GM21717 (cell line): ENCODE data around the gene AKNAD1.
"Not testable (repeated sequence)": the region's sequence is repeated elsewhere in the genome, so short reads cannot be mapped to it uniquely, and the experiment has no call there.

Experiments
- ATAC-seq: cut with Tn5 transposase; IDR thresholded peaks from one replicate; pipeline ENCODE4 v1.9.1; 2021; ENCODE audit warnings: mild to moderate bottlenecking, moderate library complexity; ENCODE audit not compliant: unreplicated experiment

AKNAD1 gene

GRCh38 chr1:108856994-108857393 lies at the start of gene AKNAD1:
Gene AKNAD1, minus strand, starts transcription at chr1:108857094. Its CDS starts 4,430 bp downstream, at chr1:108852664.
- ATAC-seq, result no peak

- no peak for ATAC-seq
Measured at GRCh38 chr1:108901106-108901505, 44.2 kb upstream of the AKNAD1 start.

- no peak for ATAC-seq
Measured at GRCh38 chr1:108897865-108898720, 41.2 kb upstream of the AKNAD1 start.

- ATAC-seq, result no peak
Measured at GRCh38 chr1:108896146-108897145, 39.6 kb upstream of the AKNAD1 start.

- no peak for ATAC-seq
Measured at GRCh38 chr1:108893141-108893530, 36.2 kb upstream of the AKNAD1 start.

GRCh38 chr1:108892356-108893140 lies 35.7 kb upstream of the AKNAD1 start:
- ATAC-seq, result no peak

GRCh38 chr1:108889706-108890384 lies 33.0 kb upstream of the AKNAD1 start:
- no peak for ATAC-seq

GRCh38 chr1:108889006-108889645 lies 32.2 kb upstream of the AKNAD1 start:
- ATAC-seq, result not testable (repeated sequence)

GRCh38 chr1:108886292-108886691 lies 29.4 kb upstream of the AKNAD1 start:
- ATAC-seq, result no peak

GRCh38 chr1:108884968-108885367 lies 28.1 kb upstream of the AKNAD1 start:
- ATAC-seq, result no peak

- no peak for ATAC-seq
Measured at GRCh38 chr1:108882837-108883236, 25.9 kb upstream of the AKNAD1 start.

GRCh38 chr1:108881369-108881768 lies 24.5 kb upstream of the AKNAD1 start:
- ATAC-seq, result no peak

GRCh38 chr1:108880850-108881249 lies 24.0 kb upstream of the AKNAD1 start:
- ATAC-seq, result no peak

GRCh38 chr1:108878678-108879077 lies 21.8 kb upstream of the AKNAD1 start:
- ATAC-seq, result no peak

GRCh38 chr1:108878160-108878469 lies 21.2 kb upstream of the AKNAD1 start:
- ATAC-seq, result no peak

- no peak for ATAC-seq
Measured at GRCh38 chr1:108877348-108878159, 20.7 kb upstream of the AKNAD1 start.

GRCh38 chr1:108871050-108871724 lies 14.3 kb upstream of the AKNAD1 start:
- no peak for ATAC-seq

- no peak for ATAC-seq
Measured at GRCh38 chr1:108865316-108865910, 8.5 kb upstream of the AKNAD1 start.
